Peyer's patch (tissue), 4 donors: ENCODE results near the gene ADM2.

ENCODE experiments used
- POLR2A ChIP-seq, 2 donors: fragments of 450-650 bp; IDR thresholded peaks; one replicate each; pipeline ENCODE4 v1.5.1; 2017; ENCODE audit warnings: antibody characterized with exemption in 2 of 2, mild to moderate bottlenecking in 2 of 2, moderate library complexity in 2 of 2
- TF ChIP-seq, protein P1 (sequence below), 6 experiments: fragments of 450-650 bp in 4 of 6; fragments of 200-600 bp in 2 of 6; sonication (generic) in 1 of 6; IDR thresholded peaks; one replicate each; pipeline ENCODE4 v1.5.1; 2017 to 2019; ENCODE audit warnings: antibody characterized with exemption in 6 of 6, mild to moderate bottlenecking in 3 of 6, moderate library complexity in 1 of 6

DNA sequence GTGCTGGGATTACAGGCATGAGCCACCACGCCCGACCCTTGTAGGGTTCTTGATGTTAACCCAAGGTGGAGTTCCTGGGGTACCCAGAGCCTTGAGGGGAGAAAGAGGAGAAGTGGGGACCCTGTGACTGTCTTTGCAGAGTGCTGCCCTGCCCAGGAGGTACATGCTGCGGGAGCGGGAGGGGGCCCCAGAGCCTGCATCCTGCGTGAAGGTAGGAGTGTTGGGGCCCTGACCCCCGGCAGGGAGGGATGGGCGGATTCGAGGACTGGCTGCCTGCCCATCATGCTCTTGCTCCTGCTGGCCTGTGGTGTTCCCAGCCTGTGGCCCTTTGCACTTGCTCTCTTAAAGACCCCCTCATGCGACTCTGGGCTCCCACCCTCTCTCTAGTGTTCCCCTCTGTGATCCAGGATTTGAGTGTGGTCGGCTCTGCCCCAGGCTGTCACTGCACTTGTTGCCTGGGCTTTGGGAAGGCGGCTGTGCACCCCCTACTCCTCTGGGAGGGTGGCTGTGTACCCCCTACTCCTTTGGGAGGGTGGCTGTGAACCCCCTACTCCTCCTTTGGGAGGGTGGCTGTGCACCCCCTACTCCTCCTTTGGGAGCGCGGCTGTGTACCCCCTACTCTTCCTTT, 39.6 kb downstream of the ADM2 start:
- TF ChIP-seq, protein P1, sequence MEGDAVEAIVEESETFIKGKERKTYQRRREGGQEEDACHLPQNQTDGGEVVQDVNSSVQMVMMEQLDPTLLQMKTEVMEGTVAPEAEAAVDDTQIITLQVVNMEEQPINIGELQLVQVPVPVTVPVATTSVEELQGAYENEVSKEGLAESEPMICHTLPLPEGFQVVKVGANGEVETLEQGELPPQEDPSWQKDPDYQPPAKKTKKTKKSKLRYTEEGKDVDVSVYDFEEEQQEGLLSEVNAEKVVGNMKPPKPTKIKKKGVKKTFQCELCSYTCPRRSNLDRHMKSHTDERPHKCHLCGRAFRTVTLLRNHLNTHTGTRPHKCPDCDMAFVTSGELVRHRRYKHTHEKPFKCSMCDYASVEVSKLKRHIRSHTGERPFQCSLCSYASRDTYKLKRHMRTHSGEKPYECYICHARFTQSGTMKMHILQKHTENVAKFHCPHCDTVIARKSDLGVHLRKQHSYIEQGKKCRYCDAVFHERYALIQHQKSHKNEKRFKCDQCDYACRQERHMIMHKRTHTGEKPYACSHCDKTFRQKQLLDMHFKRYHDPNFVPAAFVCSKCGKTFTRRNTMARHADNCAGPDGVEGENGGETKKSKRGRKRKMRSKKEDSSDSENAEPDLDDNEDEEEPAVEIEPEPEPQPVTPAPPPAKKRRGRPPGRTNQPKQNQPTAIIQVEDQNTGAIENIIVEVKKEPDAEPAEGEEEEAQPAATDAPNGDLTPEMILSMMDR (IDR thresholded peaks at IDR 0.05), result no peak
- TF ChIP-seq POLR2A (IDR thresholded peaks at IDR 0.05), result no peak
